ENCODE data around the gene PTGER1. TPM values are rescaled to one million over a fixed set of nuclear protein-coding genes. Genes with fewer than 3 reads are reported as not detected.

PTGER1 gene, protein sequence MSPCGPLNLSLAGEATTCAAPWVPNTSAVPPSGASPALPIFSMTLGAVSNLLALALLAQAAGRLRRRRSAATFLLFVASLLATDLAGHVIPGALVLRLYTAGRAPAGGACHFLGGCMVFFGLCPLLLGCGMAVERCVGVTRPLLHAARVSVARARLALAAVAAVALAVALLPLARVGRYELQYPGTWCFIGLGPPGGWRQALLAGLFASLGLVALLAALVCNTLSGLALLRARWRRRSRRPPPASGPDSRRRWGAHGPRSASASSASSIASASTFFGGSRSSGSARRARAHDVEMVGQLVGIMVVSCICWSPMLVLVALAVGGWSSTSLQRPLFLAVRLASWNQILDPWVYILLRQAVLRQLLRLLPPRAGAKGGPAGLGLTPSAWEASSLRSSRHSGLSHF
- total RNA-seq (2014; rRNA removed; shearing (Covaris generic)), result not detected in 2 replicates

DNA sequence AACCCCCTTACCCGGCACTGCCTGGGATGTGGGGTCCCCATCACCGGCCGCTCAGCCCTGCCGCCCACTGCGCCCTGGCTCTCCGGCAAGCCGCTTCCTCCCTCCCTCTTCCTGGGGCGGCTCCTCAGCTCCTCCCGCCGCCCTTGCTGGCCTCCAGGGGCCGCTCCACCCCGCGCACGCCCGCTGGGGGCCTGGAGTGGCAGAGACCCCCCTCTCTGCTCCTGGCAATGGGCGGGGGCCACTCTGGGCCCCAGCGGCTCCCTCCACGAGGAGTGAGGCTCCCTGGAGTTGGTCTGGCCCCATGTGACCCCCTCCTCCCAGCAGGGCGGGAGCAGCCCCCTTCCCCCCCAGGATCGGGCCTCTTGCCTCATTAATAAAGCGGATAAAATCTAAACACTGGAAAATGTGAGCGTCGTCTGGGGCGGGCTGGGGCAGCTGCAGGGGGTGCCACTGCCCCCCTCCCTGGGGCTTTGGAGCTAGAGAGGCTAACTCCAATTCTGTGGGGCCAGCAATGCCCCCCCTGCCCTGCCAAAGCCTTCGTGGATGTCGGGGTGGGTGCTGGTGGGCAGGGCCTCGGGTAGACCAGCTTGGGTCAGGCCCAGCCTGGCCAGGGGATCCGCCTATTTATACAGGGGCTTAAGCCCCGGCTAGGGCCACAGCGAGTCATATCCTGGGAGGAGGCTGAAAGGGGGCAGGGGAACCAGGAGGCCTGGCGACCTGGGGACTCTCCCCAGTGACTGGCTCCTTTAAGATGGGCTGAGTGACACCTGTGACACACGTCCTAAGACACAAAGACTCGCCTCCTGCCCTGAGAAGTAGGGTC is at the start of gene PTGER1:
Gene PTGER1, minus strand, starts transcription at position 104 of the 823 bp plus-strand sequence. CDS start 1,034 bp downstream, outside the sequence.
- no peak for DNase-seq (ENCODE audit: low read depth in 1 of 2, low spot score in 2 of 2)

DNA sequence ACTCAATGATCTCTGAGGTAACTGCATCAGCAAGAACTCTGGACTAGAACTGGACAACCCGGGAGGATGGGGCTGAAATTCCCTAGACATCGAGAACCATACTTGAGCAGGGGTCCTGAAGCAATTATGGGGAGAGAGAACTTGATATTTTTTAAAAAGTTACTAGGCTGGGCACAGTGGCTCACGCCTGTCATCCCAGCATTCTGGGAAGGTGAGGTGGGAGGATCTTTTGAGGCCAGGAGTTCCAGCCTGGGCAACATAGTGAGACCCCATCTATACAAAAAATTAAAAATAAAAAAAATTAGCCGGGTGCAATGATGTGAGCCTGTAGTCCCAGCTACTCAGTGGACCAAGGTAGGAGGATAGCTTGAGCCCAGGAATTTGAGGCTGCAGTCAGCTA is 45.4 kb upstream of the PTGER1 start:
- H3K4me1 ChIP-seq (replicated peaks), result peaks cover 49% of the 10 kb centered on the region
- peak overlapping the region; percentile 85 for H3K27ac ChIP-seq
- DNase-seq (ENCODE audit: low read depth in 1 of 2, low spot score in 2 of 2), result no peak
- no peak overlapping the region for H3K4me3 ChIP-seq
- H3K36me3 ChIP-seq, result peaks cover 26% of the 10 kb centered on the region
- no peaks in the 10 kb centered on the region for H3K27me3 ChIP-seq (replicated peaks)
- no peaks in the 10 kb centered on the region for H3K9me3 ChIP-seq (replicated peaks)

More for the DNA sequence above, at the start of gene PTGER1:
- peaks cover 23% of the 10 kb centered on the region for H3K4me1 ChIP-seq (replicated peaks)
- H3K36me3 ChIP-seq, result peaks cover 32% of the 10 kb centered on the region
- peaks cover 8% of the 10 kb centered on the region; the same call in 1 of the 2 replicates for H3K27me3 ChIP-seq (replicated peaks)
- H3K4me3 ChIP-seq, result no peak within 1 kb of the TSS
- H3K27ac ChIP-seq, result no peak within 1 kb of the TSS
- 0 out of 2 replicates have a peak, but pooled peaks cover 2% of the 10 kb centered on the region for H3K9me3 ChIP-seq (replicated peaks)

DNA sequence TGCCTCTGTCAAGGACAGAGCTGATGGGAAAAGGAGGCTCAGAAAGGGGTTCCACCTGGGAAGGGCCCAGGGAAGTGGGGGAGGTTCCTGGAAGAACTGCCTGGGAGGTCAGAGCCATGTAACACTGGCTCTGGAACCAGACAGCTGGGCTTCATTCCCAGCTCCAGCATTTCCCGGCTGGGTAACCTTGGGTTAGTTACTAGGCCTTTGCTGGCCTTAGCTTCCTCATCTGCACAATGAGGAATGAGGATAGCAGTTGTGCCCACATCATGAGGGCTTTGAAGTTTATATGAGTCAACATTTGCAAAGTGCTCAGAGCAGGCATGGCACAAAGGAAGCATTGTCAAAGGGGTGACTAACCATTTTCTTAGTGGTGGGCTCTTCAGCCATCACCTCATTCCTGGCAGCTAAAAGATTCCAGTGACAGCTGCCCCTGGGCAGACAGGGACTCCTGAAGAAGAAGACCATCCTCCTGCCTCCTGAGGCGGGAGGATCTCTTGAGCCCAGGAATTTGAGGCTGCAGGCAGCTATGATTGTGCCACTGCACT is 44.8 kb upstream of the PTGER1 start:
- peak; percentile 88 to 89 for DNase-seq (ENCODE audit: low read depth in 1 of 2, low spot score in 2 of 2)

DNA sequence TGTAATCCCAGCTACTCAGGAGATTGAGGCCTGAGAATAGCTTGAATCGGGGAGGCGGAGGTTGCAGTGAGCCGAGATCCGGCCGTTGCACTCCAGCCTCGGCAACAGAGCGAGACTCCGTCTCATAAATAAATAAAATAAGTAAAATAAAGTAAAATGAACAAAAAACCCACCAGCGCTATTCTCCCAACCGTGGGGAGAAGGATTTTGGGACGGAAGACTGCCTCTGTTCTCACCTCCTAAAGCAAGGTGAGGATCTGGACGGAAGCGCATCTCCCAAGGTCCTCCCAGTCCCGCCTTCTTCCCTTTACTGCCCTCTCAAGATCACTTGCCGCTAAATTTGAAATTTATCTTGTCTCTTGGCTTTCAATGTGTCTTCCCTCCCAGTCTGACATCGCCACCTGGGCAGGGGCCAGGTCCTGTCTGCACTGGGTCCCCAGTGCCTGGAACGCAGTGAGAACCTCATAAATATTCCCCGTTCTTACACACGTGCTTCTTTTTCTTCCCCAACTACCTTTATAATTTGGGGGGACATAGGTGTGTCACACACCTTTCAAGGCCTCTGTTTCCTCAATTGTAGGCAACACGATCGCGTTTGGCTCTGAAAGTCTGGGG is 44.2 kb upstream of the PTGER1 start:
- peaks cover 38% of the 10 kb centered on the region for H3K36me3 ChIP-seq
- H3K9me3 ChIP-seq (replicated peaks), result no peaks in the 10 kb centered on the region
- H3K4me3 ChIP-seq, result no peak overlapping the region
- H3K4me1 ChIP-seq (replicated peaks), result peaks cover 49% of the 10 kb centered on the region
- peak overlapping the region; percentile 85 for H3K27ac ChIP-seq
- DNase-seq (ENCODE audit: low read depth in 1 of 2, low spot score in 2 of 2), result no peak
- no peaks in the 10 kb centered on the region for H3K27me3 ChIP-seq (replicated peaks)

More for the DNA sequence above, 44.8 kb upstream of the PTGER1 start:
- H3K27ac ChIP-seq, result peak overlapping the region; percentile 85
- H3K36me3 ChIP-seq, result peaks cover 33% of the 10 kb centered on the region
- H3K9me3 ChIP-seq (replicated peaks), result no peaks in the 10 kb centered on the region
- peaks cover 49% of the 10 kb centered on the region for H3K4me1 ChIP-seq (replicated peaks)
- H3K27me3 ChIP-seq (replicated peaks), result no peaks in the 10 kb centered on the region
- H3K4me3 ChIP-seq, result no peak overlapping the region

DNA sequence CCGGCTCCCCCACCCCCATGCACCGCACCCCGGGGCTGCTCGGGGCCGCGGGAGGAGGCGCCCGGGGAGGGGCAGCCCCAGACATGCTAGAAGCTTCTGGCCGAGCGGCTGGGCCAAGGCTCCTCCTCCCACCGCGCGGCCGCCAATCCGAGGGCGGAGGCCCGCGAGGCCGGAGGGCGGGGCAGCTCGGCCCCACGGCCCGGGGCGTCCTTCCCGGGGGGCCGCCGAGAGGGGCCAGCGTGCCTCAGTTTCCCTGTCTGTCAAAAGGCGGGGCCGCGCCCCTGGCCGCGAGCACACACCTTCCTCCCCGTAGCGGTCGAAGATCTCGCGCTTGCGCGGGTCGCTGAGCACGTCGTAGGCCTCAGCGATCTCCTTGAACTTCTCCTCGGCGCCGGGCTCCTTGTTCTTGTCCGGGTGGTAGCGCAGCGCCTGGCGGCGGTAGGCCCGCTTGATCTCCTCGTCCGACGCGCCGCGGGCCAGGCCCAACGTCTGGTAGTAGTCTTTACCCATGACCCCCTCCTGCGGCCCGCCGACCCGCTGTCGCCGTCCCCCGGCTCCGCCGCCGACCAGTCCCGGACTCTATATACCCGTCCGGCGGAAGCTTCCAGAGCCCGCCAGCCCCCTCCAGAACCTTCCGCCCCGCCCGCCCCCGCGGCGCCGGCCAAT is 42.8 kb upstream of the PTGER1 start, which contains the start of gene DNAJB1:
Gene DNAJB1, minus strand, starts transcription at position 558 of the 666 bp plus-strand sequence. Its CDS starts 48 bp downstream, at position 510.
- no peaks in the 10 kb centered on the region for H3K9me3 ChIP-seq (replicated peaks)
- peaks cover 51% of the 10 kb centered on the region for H3K36me3 ChIP-seq
- peak within 1 kb of the TSS; percentile 92 for H3K27ac ChIP-seq
- H3K27me3 ChIP-seq (replicated peaks), result no peaks in the 10 kb centered on the region
- peaks cover 49% of the 10 kb centered on the region for H3K4me1 ChIP-seq (replicated peaks)
- peak; percentile 68 to 90 for DNase-seq (ENCODE audit: low read depth in 1 of 2, low spot score in 2 of 2)
- H3K4me3 ChIP-seq, result peak within 1 kb of the TSS; percentile 97

DNA sequence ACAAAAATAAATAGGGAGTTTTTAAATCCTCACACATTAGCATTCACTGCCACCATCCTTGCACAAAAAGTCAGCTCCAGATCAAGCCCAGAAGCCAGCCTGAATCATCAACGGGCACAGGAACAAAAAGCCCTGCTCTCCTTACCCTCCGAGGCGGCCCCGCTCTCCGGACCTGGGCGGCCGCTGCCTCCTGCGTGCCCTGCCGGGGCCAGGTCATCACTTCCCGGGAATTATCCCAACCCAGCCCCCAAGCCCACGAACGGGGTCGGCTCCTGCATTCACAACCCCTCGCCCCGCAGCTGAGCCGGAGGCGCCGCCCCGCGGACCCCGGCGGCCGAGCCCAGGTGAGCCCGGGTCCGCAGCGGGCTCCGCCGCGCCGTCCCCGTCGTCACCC is 42.3 kb upstream of the PTGER1 start:
- no peaks in the 10 kb centered on the region for H3K27me3 ChIP-seq (replicated peaks)
- DNase-seq (ENCODE audit: low read depth in 1 of 2, low spot score in 2 of 2), result no peak
- H3K9me3 ChIP-seq (replicated peaks), result no peaks in the 10 kb centered on the region
- peak overlapping the region; percentile 92 for H3K27ac ChIP-seq
- H3K36me3 ChIP-seq, result peaks cover 51% of the 10 kb centered on the region
- H3K4me1 ChIP-seq (replicated peaks), result peaks cover 44% of the 10 kb centered on the region
- peak overlapping the region; percentile 97 for H3K4me3 ChIP-seq

DNA sequence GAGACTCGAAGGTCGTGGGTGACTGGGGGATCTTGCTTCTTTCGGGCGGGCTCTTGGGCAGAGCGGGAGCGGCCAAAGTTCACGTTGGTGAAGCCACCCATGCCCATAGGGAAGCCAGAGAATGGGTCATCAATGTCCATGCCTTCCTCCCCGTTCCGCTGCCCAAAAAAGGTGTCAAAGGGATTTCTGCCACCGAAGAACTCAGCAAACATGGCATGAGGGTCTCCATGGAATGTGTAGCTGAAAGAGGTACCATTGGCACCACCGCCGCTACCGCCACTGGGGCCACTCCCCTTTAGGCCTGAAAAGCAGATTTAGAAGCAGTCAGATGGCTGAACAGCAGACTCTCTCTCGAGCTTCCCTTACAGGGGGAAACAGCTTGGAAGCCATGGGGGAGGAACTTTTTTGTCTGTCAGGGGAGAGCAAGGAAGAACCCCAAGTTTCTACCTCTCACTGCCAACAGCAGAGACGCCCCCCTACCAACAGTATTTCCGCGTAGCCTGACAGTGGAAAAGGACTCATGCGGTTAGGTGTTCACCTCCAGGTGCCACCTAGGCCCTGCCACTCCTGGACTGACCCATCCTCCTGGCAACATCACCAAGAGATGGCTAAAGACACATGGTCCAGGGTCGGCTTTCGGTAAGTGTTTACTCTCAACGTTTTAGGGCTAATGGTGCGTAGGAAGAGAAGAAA is 41.7 kb upstream of the PTGER1 start:
- no peak overlapping the region; the same call in 1 of the 2 replicates for H3K27ac ChIP-seq
- DNase-seq (ENCODE audit: low read depth in 1 of 2, low spot score in 2 of 2), result no peak
- peaks cover 40% of the 10 kb centered on the region for H3K4me1 ChIP-seq (replicated peaks)
- H3K36me3 ChIP-seq, result peaks cover 51% of the 10 kb centered on the region
- no peaks in the 10 kb centered on the region for H3K9me3 ChIP-seq (replicated peaks)
- peak overlapping the region; percentile 97 for H3K4me3 ChIP-seq
- no peaks in the 10 kb centered on the region for H3K27me3 ChIP-seq (replicated peaks)

DNA sequence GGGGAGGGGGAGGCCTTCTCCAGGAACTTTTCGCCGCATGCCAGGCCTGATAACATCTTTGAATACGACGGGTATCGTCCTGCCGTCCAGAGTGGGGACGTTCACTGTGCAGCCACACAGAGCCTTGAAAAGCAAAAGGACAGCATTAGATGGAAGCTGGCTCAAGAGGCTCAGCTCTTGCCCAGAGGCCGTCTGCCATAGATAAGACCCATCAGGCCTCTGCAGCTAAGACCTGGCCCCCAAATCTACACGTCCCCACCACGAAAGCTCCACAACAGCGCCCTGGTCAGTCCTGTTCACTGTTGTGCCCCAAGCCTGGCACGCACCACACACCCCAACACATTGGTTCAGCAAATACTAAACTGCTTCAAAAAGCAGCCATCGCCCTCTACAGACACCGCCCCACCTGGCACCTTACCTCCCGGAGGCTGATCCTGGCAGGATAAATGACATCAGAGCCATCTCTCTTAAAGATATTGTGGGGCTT is 40.9 kb upstream of the PTGER1 start:
- DNase-seq (ENCODE audit: low read depth in 1 of 2, low spot score in 2 of 2), result no peak
- Histone ChIP-seq H3K27ac (no peak overlapping the region), H3K9me3 (replicated peaks) (no peaks in the 10 kb centered on the region)

DNA sequence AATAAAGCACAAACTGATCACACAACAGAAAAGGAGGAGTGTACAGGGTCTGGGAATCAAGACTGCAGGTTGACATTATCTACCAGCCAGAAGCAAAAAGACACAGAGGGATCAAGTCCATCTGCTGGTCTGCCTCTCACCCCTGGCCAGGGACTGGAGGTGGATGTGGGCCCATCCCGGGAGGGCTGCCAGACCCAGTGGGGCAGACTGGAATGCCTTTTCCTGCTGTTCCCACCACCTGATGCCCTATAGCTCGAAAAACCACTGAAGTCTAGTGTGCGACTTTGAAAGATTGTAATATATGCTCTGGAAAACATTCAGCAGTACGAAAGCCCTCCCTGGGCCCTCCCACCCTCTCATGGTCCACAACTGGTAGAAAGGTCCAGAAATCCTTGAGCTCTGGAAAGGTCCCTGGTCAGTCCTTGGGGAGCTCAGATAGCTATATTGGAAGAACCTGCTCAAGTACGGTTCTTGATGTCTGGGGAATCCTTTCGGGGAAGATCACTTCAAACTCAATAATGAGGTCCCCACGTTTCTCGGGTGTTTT is 40.4 kb upstream of the PTGER1 start:
- H3K9me3 ChIP-seq (replicated peaks), result no peaks in the 10 kb centered on the region
- H3K4me1 ChIP-seq (replicated peaks), result peaks cover 43% of the 10 kb centered on the region
- no peak overlapping the region; the same call in 1 of the 2 replicates for H3K4me3 ChIP-seq
- H3K36me3 ChIP-seq, result peaks cover 51% of the 10 kb centered on the region
- no peak overlapping the region for H3K27ac ChIP-seq
- DNase-seq (ENCODE audit: low read depth in 1 of 2, low spot score in 2 of 2), result no peak
- no peaks in the 10 kb centered on the region for H3K27me3 ChIP-seq (replicated peaks)

More for the DNA sequence above, 40.9 kb upstream of the PTGER1 start:
- Histone ChIP-seq H3K27me3 (replicated peaks) (no peaks in the 10 kb centered on the region), H3K4me1 (replicated peaks) (peaks cover 39% of the 10 kb centered on the region), H3K4me3 (peak overlapping the region; percentile 97), H3K36me3 (peaks cover 51% of the 10 kb centered on the region)

DNA sequence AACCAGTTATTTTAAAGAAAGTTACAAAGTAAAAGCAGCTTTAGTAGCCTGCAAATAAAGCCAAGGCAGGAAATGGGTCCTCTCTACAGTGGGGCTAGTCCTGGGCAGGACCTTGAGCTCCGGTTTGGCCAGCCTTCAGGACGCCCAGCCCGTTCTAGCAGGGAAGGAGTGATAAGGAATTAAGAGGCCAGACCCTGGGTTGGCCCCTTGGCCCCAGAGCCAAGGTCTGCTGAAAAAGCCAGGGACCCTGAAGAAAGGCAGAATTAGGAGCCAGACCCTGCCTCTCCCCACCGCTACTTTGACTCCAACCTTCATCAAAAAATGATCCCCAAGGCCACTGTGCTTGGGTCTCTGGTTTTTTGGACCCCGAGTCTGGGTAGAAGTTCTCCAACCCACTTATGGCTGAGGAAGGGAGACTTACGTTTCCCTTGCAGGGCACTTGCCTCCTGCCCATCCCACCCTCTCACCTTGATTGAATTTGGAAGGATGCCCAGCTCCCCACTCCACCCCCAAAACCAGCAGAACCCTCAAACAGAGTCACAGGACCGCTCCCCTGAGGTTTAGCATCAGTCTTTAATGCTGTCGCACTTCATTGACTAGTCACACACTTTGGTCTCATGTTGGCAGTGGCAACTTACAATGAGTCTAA is 39.2 kb upstream of the PTGER1 start:
- H3K4me3 ChIP-seq, result no peak overlapping the region
- H3K4me1 ChIP-seq (replicated peaks), result peaks cover 36% of the 10 kb centered on the region
- peaks cover 51% of the 10 kb centered on the region for H3K36me3 ChIP-seq
- no peaks in the 10 kb centered on the region for H3K9me3 ChIP-seq (replicated peaks)
- no peaks in the 10 kb centered on the region for H3K27me3 ChIP-seq (replicated peaks)
- H3K27ac ChIP-seq, result no peak overlapping the region
- no peak for DNase-seq (ENCODE audit: low read depth in 1 of 2, low spot score in 2 of 2)

DNA sequence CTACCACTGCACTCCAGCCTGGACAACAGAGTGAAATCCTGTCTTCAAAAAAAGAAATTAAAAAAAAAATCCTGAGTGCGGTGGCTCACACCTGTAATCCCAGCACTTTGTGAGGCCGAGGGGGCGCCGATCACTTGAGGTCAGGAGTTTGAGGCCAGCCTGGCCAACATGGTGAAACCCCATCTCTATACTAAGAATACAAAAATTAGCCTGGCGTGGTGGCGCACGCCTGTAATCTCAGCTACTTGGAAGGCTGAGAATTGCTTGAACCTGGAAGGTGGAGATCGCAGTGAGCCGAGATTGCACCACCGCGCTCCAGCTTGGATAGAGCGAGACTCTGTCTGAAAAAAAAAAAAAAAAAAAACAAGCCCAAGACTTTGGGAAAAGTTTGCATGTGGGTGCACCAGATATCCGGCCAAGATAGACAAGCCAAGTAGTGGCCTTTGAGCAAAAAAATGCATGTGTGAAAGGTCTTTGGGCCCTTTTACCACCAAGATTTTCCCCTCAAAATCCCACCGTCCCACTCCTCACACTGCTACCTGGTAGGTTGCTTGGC is 37.3 kb upstream of the PTGER1 start:
- Histone ChIP-seq H3K27ac (no peak overlapping the region), H3K9me3 (replicated peaks) (no peaks in the 10 kb centered on the region), H3K4me1 (replicated peaks) (peaks cover 33% of the 10 kb centered on the region), H3K36me3 (peaks cover 44% of the 10 kb centered on the region), H3K27me3 (replicated peaks) (no peaks in the 10 kb centered on the region), H3K4me3 (no peak overlapping the region)
- no peak for DNase-seq (ENCODE audit: low read depth in 1 of 2, low spot score in 2 of 2)
